Measurements from ENCODE around the gene TECTB.

- TF ChIP-seq EP300 (IDR thresholded peaks at IDR 0.05; ENCODE audit: low read depth) (no peak), CTCF (IDR thresholded peaks at IDR 0.05) (no peak), POLR2A (IDR thresholded peaks at IDR 0.05) (no peak), POLR2AphosphoS5 (IDR thresholded peaks at IDR 0.05) (no peak)
These were observed 6.3 kb downstream of the TECTB start for GRCh38 chr10:112289373-112290053.
